Measurements from ENCODE around the gene TBC1D8.

GRCh38 chr2:101193033-101193626 lies 41.9 kb upstream of the TBC1D8 start:
- TF ChIP-seq CTCF (IDR thresholded peaks at IDR 0.05; ENCODE audit: low read depth, low read length, missing input control), result no peak
- TF ChIP-seq RAD21 (IDR thresholded peaks at IDR 0.05), result no peak
- no peak for TF ChIP-seq YY1 (IDR thresholded peaks at IDR 0.05)
- TF ChIP-seq ZBTB33 (IDR thresholded peaks at IDR 0.05), result no peak
- no peak for TF ChIP-seq GABPA (IDR thresholded peaks at IDR 0.05 in 1 of 2, conservative IDR thresholded peaks at IDR 0.05 in 1 of 2)
- TF ChIP-seq TAF1 (conservative IDR thresholded peaks at IDR 0.05), result no peak
